Kidney epithelial cell (primary cell): ENCODE measurements around the gene HSCB. TPM values are rescaled to one million over a fixed set of nuclear protein-coding genes. Genes with fewer than 3 reads are reported as not detected.
A peak's percentile ranks its signal among the peaks of the same experiment; 100 is the strongest.

Source experiments
- DNase-seq: peaks from one replicate; pipeline ENCODE4 v3.0.0-alpha.2; 2010; ENCODE audit warnings: low read depth
- H3K27me3 ChIP-seq: 2 replicates; pipeline ENCODE4 v1.6.0; 2011; ENCODE audit warnings: low read length; ENCODE audit not compliant: control insufficient read depth, insufficient read depth
- H3K36me3 ChIP-seq: 2 replicates; pipeline ENCODE4 v1.5.1; 2011; ENCODE audit warnings: low read length; ENCODE audit not compliant: control insufficient read depth, insufficient read depth
- H3K4me3 ChIP-seq: 2 replicates; pipeline ENCODE4 v1.5.1; 2011; ENCODE audit warnings: low read depth, mild to moderate bottlenecking, control low read depth, low read length
- total RNA-seq: library from RNA; depleted of rRNA; stranded (reverse); fragments of >200 nt; gene quantifications from 2 replicates; pipeline ENCODE4 v1.2.3, GENCODE V29; 2015
- TF ChIP-seq, protein P1 (sequence below): IDR thresholded peaks from 2 replicates; pipeline ENCODE4 v1.5.1; 2011; ENCODE audit warnings: mild to moderate bottlenecking, moderate library complexity, low read length, control low read depth, inconsistent platforms; ENCODE audit not compliant: insufficient read depth, poor library complexity, severe bottlenecking

HSCB gene
- total RNA-seq, 1 donor from 2014 or later: 34.2 TPM

DNA sequence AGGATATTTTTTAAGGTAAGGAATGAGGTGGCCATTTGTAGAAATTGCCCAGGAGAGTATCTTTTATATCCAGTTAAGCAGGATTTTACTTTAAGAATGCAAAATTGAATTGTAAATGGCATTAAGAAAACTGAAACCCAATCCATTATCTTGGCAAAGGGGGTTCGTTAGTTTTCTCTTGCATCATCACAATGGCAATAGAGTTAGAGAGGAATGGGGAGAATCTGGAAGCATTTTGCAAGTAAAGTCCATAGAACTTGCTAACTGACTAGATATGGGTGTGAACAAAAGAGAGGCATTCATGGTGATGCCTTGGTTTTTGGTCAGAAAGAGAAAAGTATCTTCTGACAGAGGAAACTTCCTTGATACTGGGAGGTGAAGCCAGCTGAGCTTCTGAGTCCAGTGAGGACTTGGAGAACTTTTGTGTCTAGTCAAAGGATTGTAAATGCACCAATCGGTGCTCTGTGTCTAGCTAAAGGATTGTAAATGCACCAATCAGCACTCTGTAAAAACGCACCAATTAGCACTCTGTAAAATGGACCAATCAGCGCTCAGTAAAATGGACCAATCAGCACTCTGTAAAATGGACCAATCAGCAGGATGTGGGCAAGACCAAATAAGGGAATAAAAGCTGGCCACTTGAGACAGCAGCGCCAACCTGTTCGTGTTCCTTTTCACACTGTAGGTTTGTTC lies 27.0 kb downstream of the HSCB start:
- Histone ChIP-seq H3K4me3 (no peak overlapping the region), H3K27me3 (no peaks in the 10 kb centered on the region), H3K36me3 (no peaks in the 10 kb centered on the region)
- TF ChIP-seq, protein P1, sequence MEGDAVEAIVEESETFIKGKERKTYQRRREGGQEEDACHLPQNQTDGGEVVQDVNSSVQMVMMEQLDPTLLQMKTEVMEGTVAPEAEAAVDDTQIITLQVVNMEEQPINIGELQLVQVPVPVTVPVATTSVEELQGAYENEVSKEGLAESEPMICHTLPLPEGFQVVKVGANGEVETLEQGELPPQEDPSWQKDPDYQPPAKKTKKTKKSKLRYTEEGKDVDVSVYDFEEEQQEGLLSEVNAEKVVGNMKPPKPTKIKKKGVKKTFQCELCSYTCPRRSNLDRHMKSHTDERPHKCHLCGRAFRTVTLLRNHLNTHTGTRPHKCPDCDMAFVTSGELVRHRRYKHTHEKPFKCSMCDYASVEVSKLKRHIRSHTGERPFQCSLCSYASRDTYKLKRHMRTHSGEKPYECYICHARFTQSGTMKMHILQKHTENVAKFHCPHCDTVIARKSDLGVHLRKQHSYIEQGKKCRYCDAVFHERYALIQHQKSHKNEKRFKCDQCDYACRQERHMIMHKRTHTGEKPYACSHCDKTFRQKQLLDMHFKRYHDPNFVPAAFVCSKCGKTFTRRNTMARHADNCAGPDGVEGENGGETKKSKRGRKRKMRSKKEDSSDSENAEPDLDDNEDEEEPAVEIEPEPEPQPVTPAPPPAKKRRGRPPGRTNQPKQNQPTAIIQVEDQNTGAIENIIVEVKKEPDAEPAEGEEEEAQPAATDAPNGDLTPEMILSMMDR: no peak
- no peak for DNase-seq

DNA sequence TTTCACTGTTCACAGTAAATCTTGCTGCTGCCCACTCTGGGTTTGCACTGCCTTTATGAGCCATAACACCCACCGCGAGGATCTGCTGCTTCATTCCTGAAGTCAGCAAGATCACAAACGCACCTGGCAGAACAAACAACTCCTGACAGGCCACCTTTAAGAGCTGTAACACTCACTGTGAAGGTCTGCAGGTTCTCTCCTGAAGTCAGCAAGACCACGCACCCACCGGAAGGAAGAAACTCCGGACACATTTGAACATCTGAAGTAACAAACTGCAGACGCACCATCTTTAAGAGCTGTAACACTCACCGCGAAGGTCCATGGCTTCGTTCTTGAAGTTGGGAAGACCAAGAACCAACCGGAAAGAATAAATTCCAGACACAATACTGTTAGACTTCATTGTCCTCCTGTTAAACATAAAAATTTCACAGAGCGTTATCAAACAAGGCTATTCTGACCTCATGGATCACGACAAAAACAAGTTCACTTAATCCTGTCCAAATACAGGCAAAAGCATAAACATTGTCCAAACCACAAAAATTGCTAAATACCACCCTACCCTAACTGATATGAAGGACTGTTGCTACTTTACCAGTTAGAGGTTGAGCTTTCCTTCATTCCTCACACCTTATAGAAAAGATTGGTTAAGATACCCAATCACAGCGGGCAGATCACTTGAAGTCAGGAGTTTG lies 27.7 kb downstream of the HSCB start:
- Histone ChIP-seq H3K4me3 (no peak overlapping the region), H3K36me3 (peaks cover 2% of the 10 kb centered on the region), H3K27me3 (no peaks in the 10 kb centered on the region)
- TF ChIP-seq, protein P1: no peak
- no peak for DNase-seq

DNA sequence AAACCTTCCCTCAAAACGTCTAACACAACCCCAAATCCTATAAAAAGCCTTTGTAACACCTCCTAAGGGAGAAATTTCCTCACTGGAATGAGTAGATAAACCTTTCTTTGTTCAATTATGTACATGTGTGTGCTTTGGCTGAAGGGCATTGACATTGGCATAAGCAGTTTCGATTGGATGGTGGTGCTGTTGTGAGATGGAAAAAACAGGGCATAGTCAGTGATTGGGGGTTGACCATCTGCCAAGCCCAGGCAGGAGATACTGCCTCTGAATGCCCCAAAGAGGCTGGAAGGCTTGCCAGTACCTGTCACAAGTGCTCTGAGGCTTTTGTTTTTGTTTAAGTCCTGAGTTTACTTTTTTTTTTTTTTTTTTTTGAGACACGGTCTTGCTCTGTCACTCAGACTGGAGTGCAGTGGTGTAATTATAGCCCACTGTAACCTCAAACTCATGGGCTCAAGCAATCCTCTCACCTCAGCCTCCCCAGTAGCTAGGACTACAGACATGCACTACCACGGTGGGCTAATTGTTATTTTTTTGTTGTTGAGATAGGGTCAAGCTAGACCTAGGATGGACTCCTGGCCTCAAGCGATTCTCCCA lies 29.5 kb downstream of the HSCB start:
- no peak overlapping the region for H3K4me3 ChIP-seq
- no peak for DNase-seq
- H3K36me3 ChIP-seq: peaks cover 2% of the 10 kb centered on the region
- TF ChIP-seq, protein P1: no peak
- H3K27me3 ChIP-seq: no peaks in the 10 kb centered on the region

DNA sequence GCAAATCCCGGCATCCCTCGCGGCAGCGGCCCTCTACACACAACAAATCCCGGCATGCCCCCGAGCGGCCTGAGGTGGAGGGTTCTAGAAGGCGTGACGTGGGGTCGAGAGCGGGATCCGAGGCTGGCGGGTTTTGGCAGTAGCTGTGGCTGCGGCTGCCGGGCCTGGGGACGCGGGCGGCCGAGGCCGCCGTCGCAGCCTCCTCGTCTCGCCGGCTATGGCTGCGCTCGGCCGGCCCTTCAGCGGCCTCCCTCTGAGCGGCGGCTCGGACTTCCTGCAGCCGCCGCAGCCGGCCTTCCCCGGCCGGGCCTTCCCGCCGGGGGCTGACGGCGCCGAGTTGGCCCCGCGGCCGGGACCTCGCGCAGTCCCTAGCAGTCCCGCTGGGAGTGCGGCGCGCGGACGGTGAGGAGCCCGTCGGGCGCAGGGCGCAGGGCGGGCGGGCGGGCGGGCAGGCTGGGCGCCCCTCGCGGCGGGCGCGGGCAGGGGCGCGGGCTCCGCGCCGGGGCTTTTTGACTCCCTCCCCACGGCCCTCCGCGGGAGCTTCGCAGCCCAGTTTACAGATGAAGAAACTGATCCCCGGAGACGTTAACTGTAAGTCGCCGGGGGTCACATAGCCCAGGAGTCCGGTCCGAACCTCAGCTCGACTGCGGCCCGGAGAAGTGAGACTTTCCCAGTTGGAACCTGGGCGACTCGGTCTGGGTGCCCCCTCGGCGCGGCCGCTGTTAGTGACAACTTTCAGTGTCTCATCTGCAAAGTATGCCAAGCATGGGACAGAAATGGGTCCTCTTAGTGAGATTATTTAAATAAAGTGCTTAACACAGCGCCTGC lies 31.0 kb downstream of the HSCB start, which contains the start of gene CCDC117:
TSS of gene CCDC117 (plus strand) at position 63 of the 828 bp plus-strand sequence. CDS start at position 218, 155 bp downstream.
- TF ChIP-seq, protein P1: no peak
- Histone ChIP-seq H3K4me3 (peak within 1 kb of the TSS; percentile 85), H3K36me3 (peaks cover 2% of the 10 kb centered on the region), H3K27me3 (no peaks in the 10 kb centered on the region)
- DNase-seq: peak; percentile 92

DNA sequence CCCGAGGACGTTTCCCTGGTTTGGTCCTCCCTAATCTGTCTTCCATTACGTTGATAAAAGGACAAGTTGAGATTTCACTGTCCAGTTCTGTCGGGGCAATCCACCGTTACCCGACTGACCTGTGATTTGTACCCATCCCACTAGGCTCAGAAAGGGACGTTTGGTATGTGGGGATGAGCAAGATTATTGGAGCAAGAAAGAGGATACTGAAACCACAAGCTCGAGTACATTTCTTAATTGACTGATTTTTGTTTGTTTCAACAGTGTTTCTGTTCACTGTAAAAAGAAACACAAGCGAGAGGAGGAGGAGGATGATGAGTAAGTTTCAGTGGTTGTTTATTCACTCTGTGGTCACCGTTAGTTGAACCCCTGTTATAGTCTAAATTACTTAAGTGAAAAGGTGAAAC lies 31.6 kb downstream of the HSCB start:
- Histone ChIP-seq H3K27me3 (no peaks in the 10 kb centered on the region), H3K36me3 (peaks cover 2% of the 10 kb centered on the region), H3K4me3 (peak overlapping the region; percentile 85)
- TF ChIP-seq, protein P1: no peak
- no peak for DNase-seq
